GM23338 (cell line): Measurements from ENCODE around the gene YPEL2. TPM values are rescaled to one million over a fixed set of nuclear protein-coding genes. Genes with fewer than 3 reads are reported as not detected.
"Not testable (repeated sequence)": the region's sequence is repeated elsewhere in the genome, so short reads cannot be mapped to it uniquely, and the experiment has no call there.

ENCODE experiments used
- ATAC-seq: fragments of 200-7000 bp; cut with Tn5 transposase; 3 replicates; pipeline ENCODE4 v1.9.1; 2020
- DNase-seq: peaks from one replicate; pipeline ENCODE4 v3.0.0-alpha.2; 2015; ENCODE audit warnings: low spot score
- H2AFZ ChIP-seq: fragments of 200-600 bp; sonication (generic); 2 replicates; pipeline ENCODE4 v1.8.0; 2016; ENCODE audit warnings: antibody characterized with exemption, mild to moderate bottlenecking, moderate library complexity
- H3F3A ChIP-seq: fragments of 200-600 bp; sonication (generic); replicated peaks from 2 replicates; pipeline ENCODE4 v1.8.0; 2017; ENCODE audit warnings: antibody characterized with exemption, mixed run types, low read depth
- H3K27ac ChIP-seq: fragments of 200-600 bp; sonication (generic); 2 replicates; pipeline ENCODE4 v1.6.1; 2016; ENCODE audit warnings: low read depth
- H3K27me3 ChIP-seq: fragments of 200-600 bp; sonication (generic); 2 replicates; pipeline ENCODE4 v1.8.0; 2016; ENCODE audit warnings: mild to moderate bottlenecking, mixed run types, moderate library complexity; ENCODE audit not compliant: insufficient read depth
- H3K36me3 ChIP-seq: fragments of 200-600 bp; sonication (generic); 2 replicates; pipeline ENCODE4 v1.8.0; 2016; ENCODE audit warnings: mild to moderate bottlenecking; ENCODE audit not compliant: insufficient read depth
- H3K4me1 ChIP-seq: fragments of 200-600 bp; sonication (generic); 2 replicates; pipeline ENCODE4 v1.8.0; 2016; ENCODE audit warnings: mild to moderate bottlenecking, moderate library complexity; ENCODE audit not compliant: insufficient read depth
- H3K4me2 ChIP-seq: fragments of 200-600 bp; sonication (generic); 2 replicates; pipeline ENCODE4 v1.7.1; 2017; ENCODE audit warnings: mixed run types
- H3K4me3 ChIP-seq: fragments of 200-600 bp; sonication (generic); 2 replicates; pipeline ENCODE4 v1.6.1; 2016; ENCODE audit warnings: mixed run types
- H3K79me2 ChIP-seq: fragments of 200-600 bp; sonication (generic); replicated peaks from 2 replicates; pipeline ENCODE4 v1.8.0; 2017; ENCODE audit warnings: mild to moderate bottlenecking; ENCODE audit not compliant: insufficient read depth
- H3K9me2 ChIP-seq: fragments of 200-600 bp; sonication (generic); 2 replicates; pipeline ENCODE4 v1.8.0; 2017; ENCODE audit not compliant: insufficient read depth
- H4K20me1 ChIP-seq: fragments of 200-600 bp; sonication (generic); replicated peaks from 2 replicates; pipeline ENCODE4 v1.8.0; 2017; ENCODE audit warnings: mild to moderate bottlenecking; ENCODE audit not compliant: insufficient read depth
- H3K27ac Mint-ChIP-seq: 2 replicates; pipeline ENCODE4 v1.8.0; 2020; ENCODE audit warnings: inconsistent platforms, mild to moderate bottlenecking, moderate library complexity, mixed read lengths
- H3K27me3 Mint-ChIP-seq: 3 replicates; pipeline ENCODE4 v1.8.0; 2022; ENCODE audit warnings: low read depth, mild to moderate bottlenecking, moderate library complexity, mixed read lengths, inconsistent platforms; ENCODE audit not compliant: insufficient read depth, poor library complexity
- H3K36me3 Mint-ChIP-seq: 3 replicates; pipeline ENCODE4 v1.8.0; 2021; ENCODE audit warnings: low read depth, mild to moderate bottlenecking, inconsistent platforms, moderate library complexity, mixed read lengths
- H3K4me1 Mint-ChIP-seq: 3 replicates; pipeline ENCODE4 v1.8.0; 2020; ENCODE audit warnings: mild to moderate bottlenecking, inconsistent platforms, mixed read lengths
- H3K4me3 Mint-ChIP-seq: 3 replicates; pipeline ENCODE4 v1.8.0; 2021; ENCODE audit warnings: moderate library complexity, mild to moderate bottlenecking, inconsistent platforms, mixed read lengths
- H3K9me3 Mint-ChIP-seq: 3 replicates; pipeline ENCODE4 v1.8.0; 2020; ENCODE audit warnings: moderate library complexity, mild to moderate bottlenecking, inconsistent platforms, mixed read lengths
- CREB1 ChIP-seq: fragments of 250-450 bp; sonication (Bioruptor Pico); IDR thresholded peaks from 2 replicates; pipeline ENCODE4 v1.5.0; 2020; ENCODE audit warnings: low read depth, mild to moderate bottlenecking, moderate library complexity
- CTCF ChIP-seq, 2 experiments: fragments of 200-600 bp in 1 of 2; sonication (generic) in 1 of 2; conservative IDR thresholded peaks; 2 replicates each; pipeline versions ENCODE4 v1.5.1 to v1.6.1; 2016 to 2017; ENCODE audit warnings: antibody characterized with exemption in 2 of 2, low read depth in 2 of 2, mild to moderate bottlenecking in 2 of 2, moderate library complexity in 1 of 2
- EZH2 ChIP-seq: fragments of 200-600 bp; sonication (generic); IDR thresholded peaks from one replicate; pipeline ENCODE4 v1.8.0; 2017; ENCODE audit warnings: antibody characterized with exemption, mild to moderate bottlenecking, low read depth; ENCODE audit not compliant: unreplicated experiment
- EZH2phosphoT487 ChIP-seq: fragments of 200-600 bp; sonication (generic); IDR thresholded peaks from one replicate; pipeline ENCODE4 v1.8.1; 2018; ENCODE audit warnings: antibody characterized with exemption; ENCODE audit not compliant: unreplicated experiment
- JUNB ChIP-seq: IDR thresholded peaks from one replicate; pipeline ENCODE4 v1.6.1; 2016; ENCODE audit warnings: antibody characterized with exemption; ENCODE audit not compliant: unreplicated experiment
- NANOG ChIP-seq: IDR thresholded peaks from 2 replicates; pipeline ENCODE4 v1.6.1; 2016; ENCODE audit warnings: antibody characterized with exemption, borderline replicate concordance
- POLR2AphosphoS5 ChIP-seq: IDR thresholded peaks from 2 replicates; pipeline ENCODE4 v1.6.1; 2016; ENCODE audit warnings: antibody characterized with exemption, low read depth
- REST ChIP-seq: IDR thresholded peaks from one replicate; pipeline ENCODE4 v1.6.1; 2018; ENCODE audit warnings: antibody characterized with exemption; ENCODE audit not compliant: unreplicated experiment
- STAT1 ChIP-seq: IDR thresholded peaks from one replicate; pipeline ENCODE4 v1.6.1; 2016; ENCODE audit warnings: antibody characterized with exemption; ENCODE audit not compliant: unreplicated experiment
- ZNF114 ChIP-seq: fragments of 250-450 bp; sonication (Bioruptor Pico); IDR thresholded peaks from 2 replicates; pipeline ENCODE4 v1.5.0; 2020; ENCODE audit warnings: mild to moderate bottlenecking, moderate library complexity
- ZNF331 ChIP-seq: fragments of 250-450 bp; sonication (Bioruptor Pico); IDR thresholded peaks from 2 replicates; pipeline ENCODE4 v1.5.0; 2020; ENCODE audit warnings: low read depth, mild to moderate bottlenecking, moderate library complexity
- polyA plus RNA-seq: library from polyadenylated mRNA; unstranded; fragments of >200 nt; fragmentation: Nextera tagmentation; extraction: Ambion mirVana; gene quantifications from 2 replicates; pipeline ENCODE4 v1.2.1, GENCODE V29; 2016
- total RNA-seq: library from RNA; depleted of rRNA; stranded (reverse); fragments of >200 nt; shearing (Covaris generic); gene quantifications from 2 replicates; pipeline ENCODE4 v1.2.3, GENCODE V29; 2014
- TF ChIP-seq, protein P1 (sequence below): IDR thresholded peaks from 2 replicates; pipeline ENCODE4 v1.6.1; 2016; ENCODE audit warnings: antibody characterized with exemption

YPEL2 gene
- total and polyA plus RNA-seq, 2 experiments from 2014 or later = 4.1 to 5.2 TPM

DNA sequence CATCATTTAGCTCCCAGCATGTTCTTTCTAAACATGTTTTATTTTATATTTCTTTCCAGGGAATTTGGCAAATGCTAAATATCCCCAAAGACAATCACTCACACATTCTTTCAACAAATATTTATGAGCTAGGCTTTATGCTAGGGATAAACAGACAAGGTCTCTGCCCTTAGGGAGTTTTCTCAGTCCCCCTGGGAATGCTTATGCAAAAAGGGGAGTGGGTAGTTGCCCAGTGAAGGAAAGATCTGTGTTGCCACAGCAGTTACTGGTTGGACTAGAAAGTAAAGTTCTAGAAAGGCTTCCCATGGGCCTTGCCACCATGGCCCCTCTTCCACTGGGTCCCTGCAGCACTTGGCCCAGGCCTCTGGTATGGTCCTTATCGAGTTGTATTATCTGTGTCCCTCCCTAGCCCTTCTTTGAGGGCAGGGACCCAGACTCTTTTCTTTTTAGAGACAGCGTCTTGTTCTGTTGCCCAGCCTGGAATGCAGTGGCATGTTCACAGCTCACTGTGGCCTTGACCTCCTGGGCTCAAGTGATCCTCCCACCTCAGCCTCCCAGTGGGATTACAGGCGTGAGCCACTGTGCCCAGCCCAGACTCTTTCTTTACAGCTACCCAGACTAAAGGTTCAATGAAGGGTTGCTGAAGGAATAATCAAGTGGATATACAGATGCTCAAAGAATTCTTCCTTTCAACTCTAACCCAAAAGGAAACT is 78.0 kb downstream of the YPEL2 start (continued):
- no peak for TF ChIP-seq REST
- TF ChIP-seq ZNF114 (CRISPR knock-in tag) = no peak
- no peak for TF ChIP-seq JUNB
- no peak for TF ChIP-seq EZH2
- no peak for TF ChIP-seq CREB1 (CRISPR knock-in tag)

DNA sequence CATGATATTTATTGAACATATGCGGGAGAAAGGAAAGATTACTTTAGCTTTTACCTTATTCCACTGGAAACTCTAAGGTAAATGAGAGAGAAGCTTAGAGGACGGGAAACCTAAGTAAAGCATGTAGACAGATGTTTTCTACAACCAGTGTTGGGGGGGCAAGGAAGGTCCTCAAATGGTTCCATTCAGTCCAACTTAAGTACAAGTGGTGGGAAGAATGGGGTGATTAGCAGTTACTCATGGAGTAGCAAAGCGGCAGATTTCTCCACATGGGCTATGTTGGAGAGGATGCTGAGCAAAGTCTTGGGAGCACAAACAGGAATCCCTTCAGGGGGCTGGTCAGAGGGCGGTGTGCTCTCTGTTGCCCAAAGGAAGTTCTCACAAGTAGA is 78.6 kb downstream of the YPEL2 start:
- Histone ChIP-seq H3K4me3 (no peak overlapping the region), H3F3A (no peaks in the 10 kb centered on the region), H3K27ac (no peak overlapping the region), H3K4me2 (no peak overlapping the region), H4K20me1 (no peaks in the 10 kb centered on the region), H3K4me1 (0 out of 2 replicates have a peak, but pooled peaks cover 5% of the 10 kb centered on the region), H3K79me2 (no peaks in the 10 kb centered on the region), H3K27me3 (no peaks in the 10 kb centered on the region), H2AFZ (no peak overlapping the region), H3K9me2 (no peaks in the 10 kb centered on the region), H3K36me3 (no peaks in the 10 kb centered on the region; the same call in 1 of the 2 replicates)
- H3K4me1 Mint-ChIP-seq = peaks cover 5% of the 10 kb centered on the region; the same call in 2 of the 3 replicates
- H3K36me3 Mint-ChIP-seq = no peaks in the 10 kb centered on the region
- H3K27ac Mint-ChIP-seq = no peak overlapping the region
- no peak for DNase-seq
- peaks cover 1% of the 10 kb centered on the region for H3K27me3 Mint-ChIP-seq
- TF ChIP-seq EZH2phosphoT487 = no peak
- TF ChIP-seq, protein P1, sequence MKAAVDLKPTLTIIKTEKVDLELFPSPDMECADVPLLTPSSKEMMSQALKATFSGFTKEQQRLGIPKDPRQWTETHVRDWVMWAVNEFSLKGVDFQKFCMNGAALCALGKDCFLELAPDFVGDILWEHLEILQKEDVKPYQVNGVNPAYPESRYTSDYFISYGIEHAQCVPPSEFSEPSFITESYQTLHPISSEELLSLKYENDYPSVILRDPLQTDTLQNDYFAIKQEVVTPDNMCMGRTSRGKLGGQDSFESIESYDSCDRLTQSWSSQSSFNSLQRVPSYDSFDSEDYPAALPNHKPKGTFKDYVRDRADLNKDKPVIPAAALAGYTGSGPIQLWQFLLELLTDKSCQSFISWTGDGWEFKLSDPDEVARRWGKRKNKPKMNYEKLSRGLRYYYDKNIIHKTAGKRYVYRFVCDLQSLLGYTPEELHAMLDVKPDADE = no peak
- no peak for TF ChIP-seq STAT1
- no peak for TF ChIP-seq CREB1 (CRISPR knock-in tag)
- TF ChIP-seq ZNF114 (CRISPR knock-in tag) = no peak
- no peak for TF ChIP-seq POLR2AphosphoS5
- TF ChIP-seq CTCF (conservative IDR thresholded peaks at IDR 0.05; ENCODE audit: low read depth in 2 of 2) = no peak
- TF ChIP-seq NANOG = no peak
- no peak for TF ChIP-seq ZNF331
- H3K4me3 Mint-ChIP-seq = no peak overlapping the region
- H3K9me3 Mint-ChIP-seq = peaks cover 15% of the 10 kb centered on the region
- no peak for ATAC-seq

DNA sequence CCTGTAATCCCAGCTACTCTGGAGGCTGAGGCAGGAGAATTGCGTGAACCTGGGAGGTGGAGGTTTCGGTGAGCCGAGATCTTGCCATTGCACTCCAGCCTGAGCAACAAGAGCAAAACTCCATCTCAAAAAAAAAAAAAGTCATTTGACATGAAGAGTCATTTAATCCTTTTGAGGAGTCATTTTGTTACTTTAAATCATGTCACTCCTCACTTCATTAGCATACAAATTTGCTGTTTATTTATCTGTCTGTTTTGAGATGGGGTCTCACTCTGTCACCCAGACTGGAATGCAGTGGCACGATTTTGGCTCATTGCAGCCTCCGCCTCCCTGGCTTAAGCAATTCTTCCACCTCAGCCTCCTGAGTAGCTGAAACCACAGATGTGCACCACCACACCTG is 81.0 kb downstream of the YPEL2 start:
- H3K36me3 Mint-ChIP-seq, DNase-seq, H3K79me2 ChIP-seq, H3K27ac ChIP-seq, H3K27me3 ChIP-seq, H3K4me1 ChIP-seq, H3F3A ChIP-seq, H3K4me1 Mint-ChIP-seq, H3K9me2 ChIP-seq, ATAC-seq, H3K4me2 ChIP-seq, H4K20me1 ChIP-seq, H3K36me3 ChIP-seq, H3K4me3 Mint-ChIP-seq, H3K4me3 ChIP-seq, H3K27ac Mint-ChIP-seq, H3K27me3 Mint-ChIP-seq, H2AFZ ChIP-seq: not testable (repeated sequence)
- H3K9me3 Mint-ChIP-seq = peaks cover 21% of the 10 kb centered on the region
